B cell (primary cell): ENCODE data around the gene LHX5. TPM values are rescaled to one million over a fixed set of nuclear protein-coding genes. Genes with fewer than 3 reads are reported as not detected.
A peak's percentile ranks its signal among the peaks of the same experiment; 100 is the strongest.

Experiments
- ATAC-seq: fragments of 200-7000 bp; cut with Tn5 transposase; one replicate; pipeline ENCODE4 v1.10.0; 2021; ENCODE audit warnings: low read depth, mild to moderate bottlenecking, moderate number of reproducible peaks, moderate library complexity
- CTCF ChIA-PET: fragments of 350-600 bp; sonication (Branson Sonifier 250); formaldehyde crosslinking; loops from one replicate; lab custom pipeline; 2021; ENCODE audit warnings: antibody characterized with exemption, inconsistent platforms; lab: Charles Lee
- POLR2A ChIA-PET: fragments of 350-600 bp; sonication (Branson Sonifier 250); formaldehyde crosslinking; loops from one replicate; lab custom pipeline; 2021; ENCODE audit warnings: antibody characterized with exemption; lab: Charles Lee
- DNase-seq: peaks from one replicate; pipeline ENCODE4 v3.0.0; 2013
- H2AFZ ChIP-seq: 2 replicates; pipeline ENCODE4 v1.6.1; 2012; ENCODE audit warnings: mild to moderate bottlenecking, low read depth, low read length; ENCODE audit not compliant: insufficient read depth, poor library complexity, severe bottlenecking
- H3K27ac ChIP-seq, 2 donors: 1 replicate in 1 of 2; 2 replicates in 1 of 2; pipeline ENCODE4 v1.5.1; 2012 to 2013; ENCODE audit warnings: low read length in 2 of 2, mild to moderate bottlenecking in 2 of 2, moderate library complexity in 1 of 2
- H3K27me3 ChIP-seq, 4 experiments: fragments of 200-600 bp in 1 of 4; sonication (generic) in 1 of 4; replicated peaks in 1 of 4; 1 replicate in 2 of 4; 2 replicates in 2 of 4; pipeline versions ENCODE4 v1.6.1 to v1.7.0; 2013 to 2016; ENCODE audit warnings: low read length in 3 of 4, mild to moderate bottlenecking in 2 of 4, mixed read lengths in 1 of 4, moderate library complexity in 1 of 4; ENCODE audit not compliant: insufficient read depth in 4 of 4, control insufficient read depth in 3 of 4; ENCODE audit errors: control extremely low read depth in 1 of 4
- H3K36me3 ChIP-seq, 2 experiments: replicated peaks in 1 of 2; 1 replicate in 1 of 2; 2 replicates in 1 of 2; pipeline versions ENCODE4 v1.6.1 to v1.7.1; 2013; ENCODE audit warnings: low read length in 1 of 2; ENCODE audit not compliant: insufficient read depth in 2 of 2, control insufficient read depth in 1 of 2; ENCODE audit errors: control extremely low read depth in 1 of 2, extremely low read depth in 1 of 2
- H3K4me1 ChIP-seq, 2 donors: fragments of 200-600 bp in 1 of 2; sonication (generic) in 1 of 2; 1 replicate in 1 of 2; 2 replicates in 1 of 2; pipeline versions ENCODE4 v1.5.1 to v1.6.1; 2013 to 2017; ENCODE audit warnings: low read length in 2 of 2; ENCODE audit not compliant: control insufficient read depth in 2 of 2, insufficient read depth in 2 of 2
- H3K4me2 ChIP-seq: replicated peaks from 2 replicates; pipeline ENCODE3; 2012; ENCODE audit warnings: mild to moderate bottlenecking, low read depth, low read length; ENCODE audit not compliant: poor library complexity, severe bottlenecking
- H3K4me3 ChIP-seq, 5 experiments: fragments of 200-600 bp in 1 of 5; sonication (generic) in 1 of 5; 1 replicate in 3 of 5; 2 replicates in 2 of 5; pipeline versions ENCODE4 v1.5.1 to v1.7.0; 2011 to 2016; ENCODE audit warnings: low read length in 4 of 5, mild to moderate bottlenecking in 4 of 5, low read depth in 2 of 5, control low read depth in 1 of 5, moderate library complexity in 1 of 5; ENCODE audit not compliant: insufficient read depth in 1 of 5; ENCODE audit errors: control extremely low read depth in 1 of 5, extremely low read depth in 1 of 5
- H3K79me2 ChIP-seq: fragments of 200-600 bp; sonication (generic); one replicate; pipeline ENCODE4 v1.6.0; 2016; ENCODE audit warnings: low read length; ENCODE audit not compliant: control insufficient read depth, insufficient read depth
- H3K9ac ChIP-seq: fragments of 200-600 bp; sonication (generic); 2 replicates; pipeline ENCODE4 v1.6.1; 2017; ENCODE audit warnings: mild to moderate bottlenecking, low read length, moderate library complexity
- H3K9me3 ChIP-seq, 3 donors: one replicate each; pipeline versions ENCODE4 v1.6.1 to v1.7.1; 2013; ENCODE audit warnings: low read length in 2 of 3; ENCODE audit not compliant: control insufficient read depth in 2 of 3, insufficient read depth in 1 of 3; ENCODE audit errors: control extremely low read depth in 1 of 3
- H4K20me1 ChIP-seq: 2 replicates; pipeline ENCODE4 v1.6.0; 2012; ENCODE audit warnings: mild to moderate bottlenecking, low read length; ENCODE audit not compliant: insufficient read depth, control insufficient read depth, poor library complexity, severe bottlenecking
- H3K27ac Mint-ChIP-seq: one replicate; pipeline ENCODE4 v1.8.0; 2021; ENCODE audit warnings: mixed read lengths
- H3K27me3 Mint-ChIP-seq: one replicate; pipeline ENCODE4 v1.8.0; 2021; ENCODE audit warnings: mixed read lengths
- H3K4me1 Mint-ChIP-seq: one replicate; pipeline ENCODE4 v1.8.0; 2021; ENCODE audit warnings: mixed read lengths
- H3K4me3 Mint-ChIP-seq: one replicate; pipeline ENCODE4 v1.8.0; 2021; ENCODE audit warnings: mixed read lengths
- H3K9me3 Mint-ChIP-seq: one replicate; pipeline ENCODE4 v1.8.0; 2022; ENCODE audit warnings: mixed read lengths; ENCODE audit not compliant: insufficient read depth
- EZH2 ChIP-seq: IDR thresholded peaks from 2 replicates; pipeline ENCODE4 v1.6.1; 2012; ENCODE audit warnings: borderline replicate concordance, low read depth, mild to moderate bottlenecking, moderate library complexity, low read length; ENCODE audit not compliant: insufficient read depth, poor library complexity, severe bottlenecking
- WGBS: methylation state at CpG from one replicate; pipeline ENCODE4 v1.1.5; 2013; ENCODE audit warnings: missing lambda C conversion rate; ENCODE audit not compliant: insufficient coverage; 5-methylcytosine and 5-hydroxymethylcytosine counted together
- intact Hi-C: fragments of 100-400 bp; cut with micrococcal nuclease; formaldehyde crosslinking; loops from one replicate; pipeline ENCODE4 v1.10.0; 2022
- polyA plus RNA-seq: library from polyadenylated mRNA; depleted of rRNA; stranded (reverse); fragments of >200 nt; gene quantifications from 2 replicates; pipeline ENCODE4 v1.2.3, GENCODE V29; 2012
- total RNA-seq, 2 donors: library from RNA; stranded (reverse); fragments of 120-200 nt in 1 of 2; gene quantifications; 1 replicate in 1 of 2; 2 replicates in 1 of 2; pipeline versions ENCODE4 v1.2.3 to v1.2.4, GENCODE V29; 2013 to 2022
- TF ChIP-seq, protein P1 (sequence below): fragments of 200-600 bp; IDR thresholded peaks from one replicate; pipeline ENCODE4 v1.8.0; 2022; ENCODE audit warnings: antibody characterized with exemption, mild to moderate bottlenecking

LHX5 gene
- total and polyA plus RNA-seq, 2 donors (not counting 1 experiment from before 2014, with no cell fraction given): not detected

DNA sequence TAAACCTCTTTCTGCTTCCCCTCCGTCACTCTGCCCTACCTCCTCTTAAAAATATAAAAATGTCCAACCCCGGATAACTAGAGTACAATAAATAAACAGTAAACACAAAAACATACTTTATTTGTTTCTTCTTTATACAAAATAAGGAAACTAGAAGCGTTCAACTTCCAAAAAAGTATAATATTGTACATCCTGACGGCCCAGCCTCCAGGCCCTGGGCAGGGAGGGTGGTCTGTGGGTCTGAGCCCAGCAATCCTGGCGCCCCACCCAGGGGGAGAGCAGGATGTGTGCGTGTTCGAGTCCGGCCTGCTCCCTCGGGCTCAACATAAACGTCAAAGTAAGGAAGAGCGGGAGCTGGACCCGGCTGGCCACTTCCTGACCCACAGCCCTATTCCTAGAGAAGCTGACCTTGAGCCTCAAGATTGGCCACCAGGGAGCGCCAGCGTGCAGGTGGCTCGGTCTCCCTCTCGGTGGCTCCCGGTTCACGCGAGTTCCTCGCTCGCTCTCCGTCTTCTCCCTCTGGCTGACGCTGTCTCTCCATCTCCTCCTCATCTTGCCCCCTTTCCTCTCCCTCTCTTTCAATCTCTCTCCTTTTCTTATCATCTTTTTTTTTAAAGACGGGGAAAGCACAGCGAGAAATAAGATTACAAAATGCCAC is 9.4 kb downstream of the LHX5 start:
- Histone ChIP-seq H3K27me3 (peaks cover 0 to 78% (median 48%) of the 10 kb centered on the region in 4 experiments), H3K79me2 (no peaks in the 10 kb centered on the region), H3K4me2 (peak overlapping the region; percentile 68), H3K9me3 (peaks cover 0 to 32% (median 1%) of the 10 kb centered on the region in 3 donors), H3K36me3 (no peaks in the 10 kb centered on the region), H2AFZ (peak overlapping the region; percentile 62), H3K27ac (no peak overlapping the region), H3K4me3 (peak overlapping the region in 3 of 5 experiments; percentile 32 to 36 (median 33)), H3K4me1 (peaks cover 36 to 39% of the 10 kb centered on the region in 2 donors), H4K20me1 (no peaks in the 10 kb centered on the region), H3K9ac (no peak overlapping the region)
- WGBS: 2% methylated on average over 19 of the region's 25 CpGs
- peaks cover 55% of the 10 kb centered on the region for H3K27me3 Mint-ChIP-seq
- peak overlapping the region; percentile 89 for H3K4me3 Mint-ChIP-seq
- H3K9me3 Mint-ChIP-seq: no peaks in the 10 kb centered on the region
- TF ChIP-seq, protein P1, sequence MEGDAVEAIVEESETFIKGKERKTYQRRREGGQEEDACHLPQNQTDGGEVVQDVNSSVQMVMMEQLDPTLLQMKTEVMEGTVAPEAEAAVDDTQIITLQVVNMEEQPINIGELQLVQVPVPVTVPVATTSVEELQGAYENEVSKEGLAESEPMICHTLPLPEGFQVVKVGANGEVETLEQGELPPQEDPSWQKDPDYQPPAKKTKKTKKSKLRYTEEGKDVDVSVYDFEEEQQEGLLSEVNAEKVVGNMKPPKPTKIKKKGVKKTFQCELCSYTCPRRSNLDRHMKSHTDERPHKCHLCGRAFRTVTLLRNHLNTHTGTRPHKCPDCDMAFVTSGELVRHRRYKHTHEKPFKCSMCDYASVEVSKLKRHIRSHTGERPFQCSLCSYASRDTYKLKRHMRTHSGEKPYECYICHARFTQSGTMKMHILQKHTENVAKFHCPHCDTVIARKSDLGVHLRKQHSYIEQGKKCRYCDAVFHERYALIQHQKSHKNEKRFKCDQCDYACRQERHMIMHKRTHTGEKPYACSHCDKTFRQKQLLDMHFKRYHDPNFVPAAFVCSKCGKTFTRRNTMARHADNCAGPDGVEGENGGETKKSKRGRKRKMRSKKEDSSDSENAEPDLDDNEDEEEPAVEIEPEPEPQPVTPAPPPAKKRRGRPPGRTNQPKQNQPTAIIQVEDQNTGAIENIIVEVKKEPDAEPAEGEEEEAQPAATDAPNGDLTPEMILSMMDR: peak; percentile 80
- TF ChIP-seq EZH2: no peak
- H3K4me1 Mint-ChIP-seq: peaks cover 30% of the 10 kb centered on the region
- peak overlapping the region; percentile 61 for H3K27ac Mint-ChIP-seq
- DNase-seq (peak; percentile 73), ATAC-seq (peak; percentile 59)
- ChIA-PET POLR2A (no interaction called here), CTCF (interaction anchor here (0.7 to 2.1 kb wide), 7 partner anchors 11 to 483 kb away, joined by 3 to 5 read pairs (median 3); partner anchors contain the start of gene SLC8B1)
- intact Hi-C loops: no loop called here

DNA sequence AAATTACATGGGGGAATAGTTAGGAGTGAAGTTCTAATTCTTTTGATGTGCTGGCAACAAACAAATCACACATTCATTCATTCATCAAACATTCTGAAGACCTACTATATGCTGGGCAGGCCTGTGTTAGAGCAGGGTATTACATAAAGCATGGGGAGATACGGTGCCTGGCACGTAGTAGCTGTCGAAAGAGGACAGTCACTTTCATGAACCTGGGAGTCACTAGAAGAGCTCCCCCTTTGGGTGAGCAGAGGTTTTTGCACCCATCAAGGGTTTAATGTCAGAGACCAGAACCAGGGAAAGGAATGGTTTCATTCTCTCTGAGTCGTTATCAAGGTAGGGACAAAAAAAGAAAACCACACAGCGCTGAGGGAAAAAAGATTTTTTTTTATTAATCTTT is 10.0 kb downstream of the LHX5 start:
- Histone ChIP-seq H3K36me3 (no peaks in the 10 kb centered on the region), H3K27me3 (peaks cover 0 to 72% (median 45%) of the 10 kb centered on the region in 4 experiments), H4K20me1 (no peaks in the 10 kb centered on the region), H3K4me3 (no peak overlapping the region), H2AFZ (no peak overlapping the region), H3K9ac (no peak overlapping the region), H3K9me3 (peaks cover 0 to 26% (median 1%) of the 10 kb centered on the region in 3 donors), H3K79me2 (no peaks in the 10 kb centered on the region), H3K4me1 (peaks cover 30 to 33% of the 10 kb centered on the region in 2 donors), H3K4me2 (no peak overlapping the region), H3K27ac (no peak overlapping the region)
- intact Hi-C loops: no loop called here
- TF ChIP-seq, protein P1: no peak
- WGBS: 34% methylated on average over 3 of the region's 5 CpGs
- ATAC-seq: peak; percentile 14
- POLR2A ChIA-PET: no interaction called here
- H3K4me3 Mint-ChIP-seq: no peak overlapping the region
- H3K4me1 Mint-ChIP-seq: peaks cover 27% of the 10 kb centered on the region
- H3K27ac Mint-ChIP-seq: no peak overlapping the region
- CTCF ChIA-PET: interaction anchor here (0.7 to 2.1 kb wide), 7 partner anchors 12 to 482 kb away, joined by 3 to 5 read pairs (median 3); partner anchors contain the start of gene SLC8B1
- DNase-seq: peak; percentile 14
- H3K27me3 Mint-ChIP-seq: peaks cover 57% of the 10 kb centered on the region
- H3K9me3 Mint-ChIP-seq: no peaks in the 10 kb centered on the region
